GM21528 (cell line): Measurements from ENCODE around the gene PPFIA2.

Experiments used
- ATAC-seq: cut with Tn5 transposase; IDR thresholded peaks from one replicate; pipeline ENCODE4 v1.9.1; 2021; ENCODE audit warnings: mild to moderate bottlenecking, moderate library complexity; ENCODE audit not compliant: unreplicated experiment, low FRiP score

PPFIA2 gene

GRCh38 chr12:81759190-81760051 lies at the start of gene PPFIA2:
TSS of gene PPFIA2 (minus strand) at chr12:81759350.
- ATAC-seq: no peak

GRCh38 chr12:81800298-81801148 lies 41.4 kb upstream of the PPFIA2 start:
- ATAC-seq: no peak

- ATAC-seq: no peak
These were observed 39.1 kb upstream of the PPFIA2 start for GRCh38 chr12:81798294-81798693.

- no peak for ATAC-seq
These were observed 38.0 kb upstream of the PPFIA2 start for GRCh38 chr12:81797100-81797499.

- no peak for ATAC-seq
These were observed 33.5 kb upstream of the PPFIA2 start for GRCh38 chr12:81792666-81793065.

- ATAC-seq: no peak
These were observed 20.1 kb upstream of the PPFIA2 start for GRCh38 chr12:81779216-81779615.

GRCh38 chr12:81778719-81779118 lies 19.6 kb upstream of the PPFIA2 start:
- no peak for ATAC-seq

GRCh38 chr12:81758421-81759189 lies 545 bp downstream of the PPFIA2 start:
- ATAC-seq: no peak

GRCh38 chr12:81757731-81758365 lies 1.3 kb downstream of the PPFIA2 start:
- ATAC-seq: no peak

- ATAC-seq: no peak
These were observed 29.4 kb downstream of the PPFIA2 start for GRCh38 chr12:81729781-81730180.

- ATAC-seq: no peak
These were observed 31.8 kb downstream of the PPFIA2 start for GRCh38 chr12:81727391-81727790.

- ATAC-seq: no peak
These were observed 32.5 kb downstream of the PPFIA2 start for GRCh38 chr12:81726634-81727033.

- ATAC-seq: no peak
These were observed 35.8 kb downstream of the PPFIA2 start for GRCh38 chr12:81723361-81723760.

GRCh38 chr12:81722004-81722403 lies 37.1 kb downstream of the PPFIA2 start:
- ATAC-seq: no peak

GRCh38 chr12:81718616-81719015 lies 40.5 kb downstream of the PPFIA2 start:
- ATAC-seq: no peak

- no peak for ATAC-seq
These were observed 46.6 kb downstream of the PPFIA2 start for GRCh38 chr12:81712536-81712935.

- no peak for ATAC-seq
These were observed 53.6 kb downstream of the PPFIA2 start for GRCh38 chr12:81705586-81705985.

- ATAC-seq: no peak
These were observed 59.6 kb downstream of the PPFIA2 start for GRCh38 chr12:81699551-81699950.

- no peak for ATAC-seq
These were observed 67.1 kb downstream of the PPFIA2 start for GRCh38 chr12:81692008-81692407.

- no peak for ATAC-seq
These were observed 75.3 kb downstream of the PPFIA2 start for GRCh38 chr12:81683881-81684280.
